ENCODE measurements around the gene WHRN.

DNA sequence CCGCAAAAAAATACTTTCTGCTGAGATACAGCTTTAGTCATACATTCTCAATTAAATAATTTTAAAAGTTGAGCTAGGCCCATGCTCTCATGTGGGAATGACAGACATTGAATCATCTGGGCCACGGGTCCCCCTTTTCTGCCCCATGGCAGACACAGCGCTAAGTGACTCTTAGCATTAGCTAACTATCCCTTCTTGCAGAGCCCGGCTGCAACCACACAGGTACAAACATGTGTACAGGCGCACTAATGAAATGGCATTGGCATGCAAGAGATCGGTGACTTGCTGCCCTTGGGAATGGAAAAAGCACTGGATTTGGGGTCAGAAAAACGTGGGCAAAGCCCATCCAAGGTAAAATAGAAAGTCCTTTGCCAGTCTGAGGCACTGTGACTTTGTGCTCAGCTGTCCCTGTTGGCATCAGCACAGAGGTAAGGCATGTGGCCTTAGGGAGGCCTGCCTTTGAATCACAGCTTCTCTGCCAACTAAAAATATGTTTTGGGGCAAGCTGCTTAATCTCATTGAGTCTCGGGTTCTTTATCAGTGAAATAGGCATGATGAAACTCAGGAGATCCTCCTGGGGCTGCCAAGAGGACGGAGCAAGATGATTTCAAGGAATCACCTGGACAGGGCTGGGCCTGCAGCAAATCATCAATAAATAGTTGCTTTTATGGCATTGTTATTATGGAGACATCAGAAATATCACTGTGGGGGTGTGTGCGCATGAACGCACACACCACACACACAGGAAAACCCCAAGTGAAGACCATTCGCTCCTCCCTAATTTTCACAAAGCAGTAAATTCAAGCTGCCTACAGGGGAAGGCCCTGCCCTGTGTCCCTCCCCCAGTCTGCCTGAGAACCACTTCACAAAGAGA, 54.2 kb downstream of the WHRN start:
- TF ChIP-seq POLR2AphosphoS5 (IDR thresholded peaks at IDR 0.05; ENCODE audit: low read depth, low read length) (no peak), POLR2A (IDR thresholded peaks at IDR 0.05; ENCODE audit: low read depth, low read length) (no peak)

All from GM12892 (cell line).